ENCODE data around the gene SOX6. TPM values are rescaled to one million over a fixed set of nuclear protein-coding genes. Genes with fewer than 3 reads are reported as not detected.

SOX6 gene
- polyA plus RNA-seq, 3 donors: not detected

- no peaks in the 10 kb centered on the region for H3K9me3 Mint-ChIP-seq
- no peaks in the 10 kb centered on the region for H3K4me1 Mint-ChIP-seq
- Histone ChIP-seq H3K4me1 (ENCODE audit: control insufficient read depth in 1 of 2, insufficient read depth in 2 of 2, low read length in 2 of 2) (no peaks in the 10 kb centered on the region), H4K20me1 (ENCODE audit: insufficient read depth, low read length) (no peaks in the 10 kb centered on the region), H3K4me2 (replicated peaks; ENCODE audit: extremely low read depth, low read length, poor library complexity, severe bottlenecking) (no peak overlapping the region), H3K79me2 (ENCODE audit: insufficient read depth, low read length) (no peaks in the 10 kb centered on the region), H3K27me3 (ENCODE audit: control insufficient read depth in 2 of 2, insufficient read depth in 2 of 2, low read length in 2 of 2) (no peaks in the 10 kb centered on the region), H3K27ac (ENCODE audit: low read depth in 1 of 2, low read length in 2 of 2) (no peak overlapping the region), H3K9me3 (replicated peaks in 1 of 2; ENCODE audit: control insufficient read depth in 1 of 2, insufficient read depth in 1 of 2, low read length in 2 of 2) (no peaks in the 10 kb centered on the region), H2AFZ (ENCODE audit: insufficient read depth, low read depth, low read length, poor library complexity, severe bottlenecking) (no peak overlapping the region), H3K9ac (ENCODE audit: insufficient read depth, low read length, poor library complexity, severe bottlenecking) (no peak overlapping the region), H3K36me3 (replicated peaks in 1 of 2; ENCODE audit: control insufficient read depth in 1 of 2, insufficient read depth in 2 of 2, low read length in 2 of 2) (no peaks in the 10 kb centered on the region), H3K4me3 (replicated peaks in 1 of 3; ENCODE audit: low read depth in 2 of 3, low read length in 3 of 3) (no peak overlapping the region)
- no peaks in the 10 kb centered on the region for H3K36me3 Mint-ChIP-seq
- no peak for DNase-seq
- TF ChIP-seq CTCF (IDR thresholded peaks at IDR 0.05): no peak
- intact Hi-C loops (cut with micrococcal nuclease): no loop called here
- no peaks in the 10 kb centered on the region for H3K27me3 Mint-ChIP-seq (ENCODE audit: low read depth in 3 of 3)
- H3K27ac Mint-ChIP-seq: no peak overlapping the region
- H3K4me3 Mint-ChIP-seq: no peak overlapping the region
Observed at GRCh38 chr11:16336721-16337120, 19.6 kb downstream of the SOX6 start.

GRCh38 chr11:16336204-16336603, 20.1 kb downstream of the SOX6 start:
- no peak for TF ChIP-seq CTCF (IDR thresholded peaks at IDR 0.05)
- H2AFZ ChIP-seq (ENCODE audit: insufficient read depth, low read depth, low read length, poor library complexity, severe bottlenecking): no peak overlapping the region
- no peaks in the 10 kb centered on the region for H4K20me1 ChIP-seq (ENCODE audit: insufficient read depth, low read length)
- no peaks in the 10 kb centered on the region for H3K9me3 ChIP-seq (replicated peaks in 1 of 2; ENCODE audit: control insufficient read depth in 1 of 2, insufficient read depth in 1 of 2, low read length in 2 of 2)
- H3K4me1 ChIP-seq (ENCODE audit: control insufficient read depth in 1 of 2, insufficient read depth in 2 of 2, low read length in 2 of 2): no peaks in the 10 kb centered on the region
- no peaks in the 10 kb centered on the region for H3K27me3 ChIP-seq (ENCODE audit: control insufficient read depth in 2 of 2, insufficient read depth in 2 of 2, low read length in 2 of 2)
- no peak overlapping the region for H3K27ac Mint-ChIP-seq
- H3K4me1 Mint-ChIP-seq: no peaks in the 10 kb centered on the region
- no peak overlapping the region for H3K27ac ChIP-seq (ENCODE audit: low read depth in 1 of 2, low read length in 2 of 2)
- no peaks in the 10 kb centered on the region for H3K79me2 ChIP-seq (ENCODE audit: insufficient read depth, low read length)
- intact Hi-C loops (cut with micrococcal nuclease): no loop called here
- H3K9ac ChIP-seq (ENCODE audit: insufficient read depth, low read length, poor library complexity, severe bottlenecking): no peak overlapping the region
- H3K4me3 ChIP-seq (replicated peaks in 1 of 3; ENCODE audit: low read depth in 2 of 3, low read length in 3 of 3): no peak overlapping the region
- no peaks in the 10 kb centered on the region for H3K36me3 Mint-ChIP-seq
- no peak overlapping the region for H3K4me2 ChIP-seq (replicated peaks; ENCODE audit: extremely low read depth, low read length, poor library complexity, severe bottlenecking)
- no peaks in the 10 kb centered on the region for H3K27me3 Mint-ChIP-seq (ENCODE audit: low read depth in 3 of 3)
- DNase-seq: no peak
- no peaks in the 10 kb centered on the region for H3K9me3 Mint-ChIP-seq
- no peaks in the 10 kb centered on the region for H3K36me3 ChIP-seq (replicated peaks in 1 of 2; ENCODE audit: control insufficient read depth in 1 of 2, insufficient read depth in 2 of 2, low read length in 2 of 2)
- WGBS (ENCODE audit: insufficient coverage): 94% methylated on average over 6 of the region's 6 CpGs
- no peak overlapping the region for H3K4me3 Mint-ChIP-seq
